IMR-90 (cell line): ENCODE data around the gene NTRK2. TPM values are rescaled to one million over a fixed set of nuclear protein-coding genes. Genes with fewer than 3 reads are reported as not detected.

Experiments used
- ATAC-seq: fragments of 200-7000 bp; cut with Tn5 transposase; 2 replicates; pipeline ENCODE4 v1.9.1; 2020; ENCODE audit warnings: low read depth, mild to moderate bottlenecking, moderate library complexity
- BruUV-seq: library from RNA; stranded (reverse); fragments of 400-500 nt; replicated peaks from 2 replicates; lab custom pipeline; 2021; lab: Mats Ljungman, UMichigan
- CTCF ChIA-PET: fragments of 300-600 bp; formaldehyde crosslinking; extraction: SDS; loops from one replicate; lab custom pipeline; 2021; ENCODE audit warnings: antibody characterized with exemption; lab: Yijun Ruan, JAX
- POLR2A ChIA-PET: fragments of 300-600 bp; sonication (Branson Sonifier 250); formaldehyde crosslinking; loops from one replicate; lab custom pipeline; 2022; ENCODE audit warnings: antibody characterized with exemption; ENCODE audit not compliant: unreplicated experiment; lab: Charles Lee
- DNase-seq: peaks from one replicate; pipeline ENCODE4 v3.0.0; 2013
- H2AFZ ChIP-seq: replicated peaks from 2 replicates; pipeline ENCODE3; 2013; ENCODE audit warnings: low read length, mild to moderate bottlenecking; ENCODE audit not compliant: poor library complexity
- H2AK5ac ChIP-seq: 2 replicates; pipeline ENCODE4 v1.6.1; 2013; ENCODE audit warnings: low read depth, low read length, inconsistent platforms
- H2AK9ac ChIP-seq: replicated peaks from 2 replicates; pipeline ENCODE3; 2013; ENCODE audit warnings: mild to moderate bottlenecking, low read depth, low read length, moderate library complexity; ENCODE audit not compliant: poor library complexity
- H2BK120ac ChIP-seq: 2 replicates; pipeline ENCODE4 v1.6.1; 2013; ENCODE audit warnings: low read depth, low read length, inconsistent platforms
- H2BK15ac ChIP-seq: 3 replicates; pipeline ENCODE4 v1.6.1; 2013; ENCODE audit warnings: low read depth, low read length, inconsistent platforms
- H2BK20ac ChIP-seq: 2 replicates; pipeline ENCODE4 v1.6.1; 2013; ENCODE audit warnings: low read depth, mild to moderate bottlenecking, inconsistent platforms, low read length, moderate library complexity
- H2BK5ac ChIP-seq: 2 replicates; pipeline ENCODE4 v1.6.1; 2013; ENCODE audit warnings: mild to moderate bottlenecking, low read depth, low read length, inconsistent platforms; ENCODE audit not compliant: poor library complexity, severe bottlenecking
- H3K14ac ChIP-seq: replicated peaks from 2 replicates; pipeline ENCODE4 v1.6.1; 2013; ENCODE audit warnings: low read depth, low read length, inconsistent platforms
- H3K18ac ChIP-seq: 2 replicates; pipeline ENCODE4 v1.6.1; 2013; ENCODE audit warnings: low read depth, low read length, control low read depth
- H3K23ac ChIP-seq: 2 replicates; pipeline ENCODE4 v1.6.1; 2013; ENCODE audit warnings: low read depth, low read length, inconsistent platforms
- H3K27ac ChIP-seq: 2 replicates; pipeline ENCODE4 v1.5.1; 2013; ENCODE audit warnings: mild to moderate bottlenecking, control low read depth, low read length; ENCODE audit not compliant: insufficient read depth
- H3K27me3 ChIP-seq: 2 replicates; pipeline ENCODE4 v1.6.1; 2013; ENCODE audit warnings: low read length; ENCODE audit not compliant: control insufficient read depth, insufficient read depth
- H3K36me3 ChIP-seq: 2 replicates; pipeline ENCODE4 v1.6.1; 2013; ENCODE audit warnings: low read length, mixed read lengths; ENCODE audit not compliant: control insufficient read depth, insufficient read depth
- H3K4ac ChIP-seq: 2 replicates; pipeline ENCODE4 v1.6.1; 2013; ENCODE audit warnings: low read depth, low read length, inconsistent platforms
- H3K4me1 ChIP-seq: 2 replicates; pipeline ENCODE4 v1.6.1; 2013; ENCODE audit warnings: low read length, mixed read lengths; ENCODE audit not compliant: control insufficient read depth, insufficient read depth
- H3K4me2 ChIP-seq: 2 replicates; pipeline ENCODE4 v1.6.1; 2013; ENCODE audit warnings: low read depth, mild to moderate bottlenecking, control low read depth, low read length, moderate library complexity
- H3K4me3 ChIP-seq: 2 replicates; pipeline ENCODE4 v1.5.1; 2013; ENCODE audit warnings: low read depth, mild to moderate bottlenecking, control low read depth, low read length, moderate library complexity; ENCODE audit not compliant: insufficient read depth
- H3K56ac ChIP-seq: 2 replicates; pipeline ENCODE4 v1.6.1; 2013; ENCODE audit warnings: low read length, inconsistent platforms; ENCODE audit not compliant: insufficient read depth; ENCODE audit errors: extremely low read depth
- H3K79me1 ChIP-seq, 2 experiments: 2 replicates each; pipeline ENCODE4 v1.6.1; 2013; ENCODE audit warnings: low read length in 2 of 2, inconsistent platforms in 1 of 2, low read depth in 1 of 2
- H3K9ac ChIP-seq: 2 replicates; pipeline ENCODE4 v1.6.1; 2013; ENCODE audit warnings: low read depth, low read length, control low read depth
- H3K9me1 ChIP-seq: 2 replicates; pipeline ENCODE4 v1.6.1; 2013; ENCODE audit warnings: low read length, inconsistent platforms; ENCODE audit not compliant: insufficient read depth
- H3K9me3 ChIP-seq: 2 replicates; pipeline ENCODE4 v1.6.1; 2013; ENCODE audit warnings: low read length; ENCODE audit not compliant: control insufficient read depth, insufficient read depth
- H4K20me1 ChIP-seq: 2 replicates; pipeline ENCODE4 v1.6.1; 2013; ENCODE audit warnings: low read length, inconsistent platforms; ENCODE audit not compliant: insufficient read depth
- H4K5ac ChIP-seq: 2 replicates; pipeline ENCODE4 v1.6.1; 2013; ENCODE audit warnings: mild to moderate bottlenecking, low read depth, low read length, control low read depth
- H4K8ac ChIP-seq, 2 experiments: 2 replicates each; pipeline ENCODE4 v1.6.1; 2013; ENCODE audit warnings: low read depth in 2 of 2, low read length in 2 of 2, control low read depth in 1 of 2, inconsistent platforms in 1 of 2
- H4K91ac ChIP-seq: 2 replicates; pipeline ENCODE4 v1.6.1; 2013; ENCODE audit warnings: low read depth, low read length, inconsistent platforms; ENCODE audit not compliant: insufficient read depth
- ELK1 ChIP-seq: fragments of 150-350 bp; IDR thresholded peaks from 2 replicates; pipeline ENCODE4 v1.6.1; 2016; ENCODE audit warnings: low read depth, mild to moderate bottlenecking, low read length, moderate library complexity, borderline replicate concordance
- MAFK ChIP-seq: IDR thresholded peaks from 2 replicates; pipeline ENCODE4 v1.6.1; 2012; ENCODE audit warnings: low read depth, low read length, improper control_type of control experiment
- MAZ ChIP-seq: IDR thresholded peaks from 2 replicates; pipeline ENCODE4 v1.6.1; 2012; ENCODE audit warnings: low read depth, mild to moderate bottlenecking, low read length, improper control_type of control experiment, moderate library complexity, borderline replicate concordance
- NFE2L2 ChIP-seq: fragments of 150-350 bp; IDR thresholded peaks from 2 replicates; pipeline ENCODE4 v1.6.1; 2016; ENCODE audit warnings: low read depth, mild to moderate bottlenecking, low read length
- RAD21 ChIP-seq: IDR thresholded peaks from 2 replicates; pipeline ENCODE4 v1.6.1; 2012; ENCODE audit warnings: low read length, improper control_type of control experiment
- RCOR1 ChIP-seq: IDR thresholded peaks from 2 replicates; pipeline ENCODE4 v1.6.1; 2012; ENCODE audit warnings: mild to moderate bottlenecking, low read length, improper control_type of control experiment; ENCODE audit not compliant: insufficient replicate concordance
- USF2 ChIP-seq: fragments of 150-350 bp; IDR thresholded peaks from 2 replicates; pipeline ENCODE4 v1.6.1; 2017; ENCODE audit warnings: mild to moderate bottlenecking, antibody characterized with exemption, low read length, low read depth
- WGBS, 2 experiments: methylation state at CpG; one replicate each; pipeline versions ENCODE4 v1.1.5 to v1.1.7; 2013; ENCODE audit warnings: missing lambda C conversion rate in 2 of 2; ENCODE audit not compliant: insufficient read length in 1 of 2; ENCODE audit errors: extremely low coverage in 2 of 2; 5-methylcytosine and 5-hydroxymethylcytosine counted together
- dilution Hi-C: fragments of 300-500 bp; cut with HindIII; formaldehyde crosslinking; loops from one replicate; pipeline ENCODE4 v1.14.3; 2018; ENCODE audit warnings: low sequenced_read_pairs; ENCODE audit not compliant: unreplicated experiment
- in situ Hi-C: fragments of 300-500 bp; cut with MboI; formaldehyde crosslinking; loops from 3 replicates; pipeline ENCODE4 v1.14.3; 2019; ENCODE audit warnings: low sequenced_read_pairs, inconsistent platforms, mixed read lengths
- intact Hi-C: fragments of 100-400 bp; cut with micrococcal nuclease; formaldehyde crosslinking; loops from 2 replicates; pipeline ENCODE4 v1.10.0; 2022
- polyA plus RNA-seq, 3 experiments: library from polyadenylated mRNA; depleted of rRNA; stranded (reverse); fragments of >200 nt; gene quantifications; 2 replicates each; pipeline ENCODE4 v1.2.3, GENCODE V29; 2012; ENCODE audit warnings: low replicate concordance in 1 of 3
- total RNA-seq: library from RNA; depleted of rRNA; stranded (reverse); fragments of >200 nt; gene quantifications from 2 replicates; pipeline ENCODE4 v1.2.3, GENCODE V29; 2012

Gene NTRK2
- total and polyA plus RNA-seq, 2 of the 4 experiments (the other 2 are of a cell fraction), result under 0.01 to 0.02 TPM

GRCh38 chr9:85008215-85008614 is 338.7 kb downstream of the NTRK2 start:
- Histone ChIP-seq H3K27ac (no peak overlapping the region), H4K5ac (no peak overlapping the region), H2BK20ac (no peak overlapping the region), H3K4ac (no peak overlapping the region), H2BK15ac (no peak overlapping the region), H3K36me3 (no peaks in the 10 kb centered on the region), H3K4me2 (no peak overlapping the region), H4K91ac (no peak overlapping the region), H3K4me1 (no peaks in the 10 kb centered on the region), H3K4me3 (no peak overlapping the region), H3K79me1 (no peaks in the 10 kb centered on the region), H3K9ac (no peak overlapping the region), H3K23ac (no peak overlapping the region), H2AK5ac (no peak overlapping the region), H3K18ac (no peak overlapping the region), H2BK120ac (no peak overlapping the region), H2AK9ac (no peak overlapping the region), H3K14ac (no peak overlapping the region), H2AFZ (no peak overlapping the region), H3K27me3 (no peaks in the 10 kb centered on the region), H3K56ac (no peak overlapping the region), H4K8ac (no peak overlapping the region), H3K9me1 (no peaks in the 10 kb centered on the region), H3K9me3 (peaks cover 14% of the 10 kb centered on the region), H4K20me1 (no peaks in the 10 kb centered on the region), H2BK5ac (no peak overlapping the region)
- intact Hi-C loops (no loop called here), dilution Hi-C loops (no loop called here), in situ Hi-C loops (no loop called here)
- no peak for TF ChIP-seq ELK1
- no peak for TF ChIP-seq RAD21
- TF ChIP-seq USF2, result no peak
- no peak for TF ChIP-seq NFE2L2
- TF ChIP-seq RCOR1, result no peak
- TF ChIP-seq MAFK, result no peak
- no peak for TF ChIP-seq MAZ
- DNase-seq, result no peak
- CTCF ChIA-PET, result no interaction called here
- no TSS peak for BruUV-seq
- POLR2A ChIA-PET, result no interaction called here
- no peak for ATAC-seq
- WGBS, 2 experiments, result no CpG with 5 or more reads among the region's 3 CpGs
